GM21423 (cell line): ENCODE data around the gene SLC13A2.

Experiments
- ATAC-seq: cut with Tn5 transposase; IDR thresholded peaks from one replicate; pipeline ENCODE4 v1.9.1; 2021; ENCODE audit warnings: mild to moderate bottlenecking, moderate library complexity; ENCODE audit not compliant: unreplicated experiment

Gene SLC13A2

DNA sequence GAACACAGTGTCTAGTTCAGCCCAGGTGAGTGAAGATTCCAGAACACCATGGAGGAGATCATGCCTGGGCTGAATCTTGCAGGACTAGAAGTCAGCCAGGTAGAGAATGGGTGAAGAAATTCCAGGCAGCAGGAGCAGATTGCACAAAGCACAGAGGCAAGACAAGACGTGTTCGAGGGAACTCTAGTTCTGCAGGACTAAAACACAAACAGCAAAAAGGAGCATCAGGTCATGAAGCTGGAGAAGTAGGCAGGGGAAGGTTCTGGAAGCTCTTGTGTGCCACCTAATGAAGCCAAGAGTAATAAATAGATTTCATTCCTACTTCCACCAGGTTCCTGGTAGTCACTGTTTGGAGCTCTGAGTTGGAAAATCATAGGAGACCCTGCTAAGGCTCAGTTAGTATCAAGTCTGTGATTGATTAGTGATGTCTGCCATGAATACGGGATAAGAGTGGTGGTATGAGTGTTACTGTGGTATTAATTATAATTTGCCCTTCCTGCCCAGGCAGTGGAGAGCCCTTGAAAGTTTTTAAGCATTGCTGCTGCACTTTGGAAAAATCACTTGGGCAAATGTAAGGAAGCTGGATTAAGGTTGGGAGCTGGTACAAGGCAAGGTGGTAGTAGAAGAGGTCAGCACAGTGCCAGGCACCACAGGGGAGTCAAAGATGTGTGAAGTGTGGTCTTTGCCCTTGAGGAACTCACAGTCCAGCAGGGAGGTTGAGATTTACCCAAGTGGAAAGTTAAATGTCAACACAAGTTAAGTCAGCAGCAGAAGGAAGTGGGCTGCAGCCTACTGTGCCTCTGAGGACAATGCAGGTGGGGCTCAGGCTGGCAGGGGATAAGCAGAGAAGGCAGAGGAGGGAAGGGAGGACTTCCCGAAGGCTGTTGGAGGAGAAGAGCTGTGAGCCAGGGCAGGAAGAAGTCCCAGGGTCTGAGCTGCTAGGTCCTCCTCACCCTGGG, 19.2 kb downstream of the SLC13A2 start:
- ATAC-seq = no peak

DNA sequence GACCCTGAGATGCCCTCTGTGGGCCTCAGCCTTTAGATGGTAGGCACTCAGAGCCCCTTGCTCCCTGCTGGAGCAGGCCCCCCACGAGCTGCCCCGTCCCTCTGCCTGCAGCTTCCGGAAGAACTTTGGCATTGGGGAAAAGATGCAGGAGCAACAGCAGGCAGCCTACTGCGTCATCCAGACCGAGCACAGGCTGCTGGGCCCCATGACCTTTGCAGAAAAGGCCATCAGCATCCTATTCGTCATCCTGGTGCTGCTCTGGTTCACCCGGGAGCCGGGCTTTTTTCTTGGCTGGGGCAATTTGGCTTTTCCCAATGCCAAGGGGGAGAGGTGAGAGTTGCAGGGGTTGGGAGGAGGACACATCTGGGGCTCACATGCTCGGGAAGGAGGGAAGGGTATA, 20.0 kb downstream of the SLC13A2 start:
- ATAC-seq = no peak

DNA sequence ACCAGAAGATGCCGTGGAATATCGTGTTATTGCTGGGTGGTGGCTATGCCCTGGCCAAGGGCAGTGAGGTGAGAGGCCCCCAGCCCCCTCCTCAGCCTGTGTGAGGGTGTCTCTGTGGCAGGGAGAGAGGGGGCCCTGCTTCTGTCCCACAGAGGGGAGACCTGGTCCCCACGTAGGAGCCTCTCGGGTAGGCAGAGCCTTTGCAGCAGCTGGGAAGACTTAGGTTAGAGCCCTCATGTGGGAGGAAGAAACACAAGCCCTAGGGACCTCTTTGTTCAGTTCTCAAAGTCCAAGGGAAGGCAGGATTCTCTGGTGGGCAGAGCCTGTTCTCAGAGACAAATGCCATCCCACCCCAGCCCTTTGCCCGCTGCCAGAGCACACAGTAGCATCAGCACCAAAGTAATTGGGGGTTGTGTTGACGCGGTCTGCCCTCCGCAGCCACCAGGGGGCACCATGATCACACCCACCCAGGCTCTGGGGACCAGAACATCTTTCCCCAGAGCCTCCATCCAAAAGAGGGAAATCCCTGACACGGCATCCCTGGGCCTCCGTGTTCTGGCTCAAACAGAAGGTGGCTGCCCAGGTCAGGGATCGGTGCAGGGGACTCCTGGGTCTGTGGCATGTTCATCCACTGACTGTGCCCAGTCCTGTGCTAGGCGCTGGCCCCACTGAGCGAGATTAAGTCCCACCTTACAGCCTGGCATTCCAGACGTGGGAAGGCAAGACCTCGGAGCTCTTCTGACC, 21.2 kb downstream of the SLC13A2 start:
- no peak for ATAC-seq

DNA sequence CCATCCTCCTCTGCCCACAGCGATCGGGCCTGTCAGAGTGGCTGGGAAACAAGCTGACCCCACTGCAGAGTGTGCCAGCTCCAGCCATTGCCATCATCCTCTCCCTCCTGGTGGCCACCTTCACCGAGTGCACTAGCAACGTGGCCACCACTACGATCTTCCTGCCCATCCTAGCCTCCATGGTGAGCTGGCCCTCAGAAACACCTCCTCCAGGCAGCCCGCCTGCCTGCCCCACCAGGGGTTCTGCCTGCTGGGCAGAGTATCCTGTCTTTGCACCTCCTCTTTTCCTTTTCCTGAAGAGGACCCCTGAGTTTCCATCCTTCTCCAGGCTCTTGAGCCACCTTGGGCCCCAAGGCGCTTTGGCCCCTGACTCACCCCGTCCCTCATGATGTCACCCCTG, 22.2 kb downstream of the SLC13A2 start:
- no peak for ATAC-seq

DNA sequence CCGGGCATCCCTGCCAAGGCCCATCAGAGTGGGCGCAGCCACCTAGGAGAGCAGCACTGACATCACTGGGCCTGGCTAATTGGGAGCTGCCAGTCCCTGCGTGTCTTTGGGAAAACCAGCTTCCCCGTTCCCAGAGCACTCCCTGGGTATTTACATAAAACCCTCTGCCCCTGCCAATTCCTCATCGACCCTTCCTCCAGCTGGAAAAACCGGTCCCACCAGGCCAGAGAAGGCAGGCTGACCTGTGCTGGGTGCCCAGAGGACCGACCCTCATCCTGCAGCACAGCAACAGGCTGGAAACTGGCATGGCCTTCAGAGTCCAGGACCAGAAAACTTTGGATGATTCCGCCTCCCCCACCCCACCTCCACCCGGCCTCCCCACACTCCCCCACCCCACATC, 24.5 kb downstream of the SLC13A2 start:
- no peak for ATAC-seq

DNA sequence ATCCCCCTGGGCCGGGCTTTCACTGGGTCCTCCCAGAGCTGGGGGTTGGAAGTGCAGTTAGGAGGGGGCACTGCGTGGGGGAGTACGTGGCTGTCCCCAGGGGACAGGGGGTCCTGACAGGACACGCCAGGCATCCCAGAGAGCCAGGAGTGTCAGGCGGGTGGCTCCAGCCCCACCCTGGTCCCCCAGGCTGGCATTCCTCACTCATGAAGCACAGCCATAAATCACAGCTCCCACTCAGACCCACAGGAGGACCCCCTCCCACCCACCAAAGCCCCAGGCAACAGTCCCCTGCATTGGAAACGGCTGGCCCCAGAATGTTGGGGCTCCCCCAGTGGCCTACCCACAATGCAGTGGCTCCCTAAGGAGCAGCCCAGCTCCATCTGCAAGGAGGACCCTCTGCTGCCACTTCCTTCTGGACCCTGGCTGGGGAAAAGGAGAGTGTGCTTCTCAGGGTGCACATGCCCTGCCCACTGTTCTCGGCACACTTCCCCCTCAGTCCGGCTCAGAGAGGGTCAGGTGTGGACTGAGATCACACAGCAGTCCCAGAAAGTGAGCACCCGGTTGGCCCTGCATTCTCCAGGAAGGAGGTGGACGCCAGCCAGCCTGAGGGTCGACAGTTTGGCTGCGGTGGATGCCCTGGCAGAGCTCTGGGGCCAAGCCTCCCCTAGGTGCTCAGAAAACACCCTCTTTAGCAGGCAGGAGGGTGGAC, 25.4 kb downstream of the SLC13A2 start:
- no peak for ATAC-seq

DNA sequence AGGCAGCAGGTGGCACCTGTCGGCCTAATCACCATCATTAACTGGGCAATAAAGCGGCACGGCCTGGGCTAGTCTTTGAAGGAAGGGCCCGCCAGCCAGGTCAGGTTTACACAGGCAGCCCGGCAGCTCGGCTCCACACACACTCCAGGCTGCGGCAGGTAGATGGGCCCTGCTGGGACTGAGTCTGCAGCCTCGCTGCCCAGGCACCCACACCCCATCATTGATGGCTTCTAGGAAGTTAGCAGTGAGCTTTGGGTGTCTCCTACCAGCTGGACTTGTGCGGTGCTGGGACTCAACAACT, 25.9 kb downstream of the SLC13A2 start:
- no peak for ATAC-seq

DNA sequence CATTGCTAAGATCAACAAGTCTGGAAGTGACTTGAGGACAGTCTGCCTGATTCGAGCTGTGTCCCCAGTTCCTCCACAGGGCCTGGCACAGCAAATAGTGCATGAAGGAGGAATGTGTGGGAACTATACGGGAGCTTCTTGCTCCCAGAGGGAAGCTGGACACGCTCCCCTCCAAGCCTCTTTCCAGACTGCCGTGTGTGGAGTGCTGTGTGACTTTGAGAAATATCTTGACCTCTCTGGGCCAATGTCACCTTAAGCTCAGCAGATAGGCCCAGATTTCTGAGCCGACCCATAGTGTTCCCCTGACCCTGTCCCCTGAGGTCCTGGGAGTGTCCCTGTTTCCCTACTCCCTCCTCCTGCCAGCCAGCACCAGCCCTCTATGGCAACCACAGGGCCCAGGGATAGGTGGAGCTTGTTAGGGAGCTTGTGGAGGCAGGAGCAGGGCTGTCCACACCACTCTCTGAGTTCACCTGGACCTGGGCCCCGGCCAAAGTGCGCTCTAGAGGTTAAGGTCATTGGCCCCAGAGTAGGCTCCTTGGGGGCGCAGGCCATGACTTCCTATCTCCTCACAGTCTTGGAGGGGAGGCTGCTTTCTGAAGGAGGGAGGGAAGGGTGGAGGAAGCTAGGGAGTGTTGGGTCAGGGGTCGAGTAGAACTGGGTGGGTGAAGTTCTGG, 26.4 kb downstream of the SLC13A2 start:
- no peak for ATAC-seq

DNA sequence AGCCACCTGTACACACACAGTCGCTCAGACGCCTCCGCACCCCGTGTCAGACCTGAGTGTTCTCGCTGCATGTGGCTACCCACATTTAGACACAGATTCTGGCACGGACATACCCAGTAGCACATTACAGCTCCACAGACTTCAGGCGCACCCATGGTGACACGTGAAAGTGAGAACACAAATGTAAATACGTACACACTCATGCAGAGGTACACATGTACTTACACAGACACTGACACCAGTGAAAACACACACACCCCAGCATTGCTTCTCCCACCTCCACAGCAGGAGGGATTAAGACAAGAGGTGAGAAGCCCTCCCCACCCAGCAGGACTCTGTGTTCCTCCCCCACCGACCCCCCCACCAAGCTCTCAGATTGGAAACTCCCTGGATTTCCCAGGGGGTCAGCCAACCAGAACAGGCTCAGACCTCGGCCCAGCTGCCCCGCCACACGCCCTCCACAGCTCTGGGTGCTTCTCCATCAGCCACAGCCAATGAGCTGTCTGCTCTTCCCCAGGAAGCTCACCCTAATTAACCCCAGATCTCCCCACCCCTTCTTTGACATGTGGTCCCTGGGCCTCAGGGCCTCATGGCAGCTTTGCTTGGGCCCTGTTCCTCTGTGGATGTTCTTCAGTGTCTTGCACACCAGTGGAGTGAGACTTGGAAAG, 27.4 kb downstream of the SLC13A2 start:
- no peak for ATAC-seq

DNA sequence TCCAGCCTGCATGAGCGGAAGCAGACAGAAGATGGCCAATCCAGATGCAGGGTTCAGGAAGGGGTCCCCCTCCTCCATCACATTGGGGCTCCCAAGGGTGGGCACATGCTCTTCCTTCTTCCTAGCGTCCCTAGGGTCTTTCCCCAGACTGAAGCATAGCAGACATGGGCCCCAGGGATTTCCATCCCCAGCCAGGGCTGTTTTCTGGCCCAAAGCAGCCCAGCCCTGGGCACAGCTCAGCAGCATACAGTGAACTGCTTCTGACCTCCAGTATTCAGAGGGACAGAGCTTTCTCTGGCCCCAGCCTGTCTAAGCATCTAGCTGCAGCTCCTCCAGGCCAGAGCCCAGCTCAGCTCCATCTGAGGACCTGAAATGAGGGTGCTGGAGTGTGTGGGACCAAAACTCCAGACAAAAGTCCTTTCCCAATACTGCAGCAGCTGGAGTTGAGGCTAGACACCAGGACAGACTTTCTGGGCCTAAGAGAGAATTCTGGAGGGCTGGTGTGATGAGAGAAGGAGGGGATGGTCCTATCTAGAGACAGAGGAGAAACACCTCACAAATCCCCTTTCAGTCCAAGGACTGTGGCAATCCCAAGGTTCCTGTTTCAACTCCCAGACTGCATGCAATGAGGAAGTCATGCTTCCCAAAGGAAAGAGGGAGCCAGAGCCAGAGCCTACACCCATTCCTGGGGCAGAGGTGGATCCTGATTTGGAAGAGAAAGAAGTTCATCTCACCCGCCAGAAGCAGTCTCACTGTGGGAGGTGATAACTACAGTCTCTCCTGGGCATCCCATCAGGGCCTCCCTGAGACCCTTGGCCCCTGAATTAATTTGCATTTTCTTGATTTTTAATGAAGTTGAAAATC, 28.2 kb downstream of the SLC13A2 start:
- no peak for ATAC-seq

DNA sequence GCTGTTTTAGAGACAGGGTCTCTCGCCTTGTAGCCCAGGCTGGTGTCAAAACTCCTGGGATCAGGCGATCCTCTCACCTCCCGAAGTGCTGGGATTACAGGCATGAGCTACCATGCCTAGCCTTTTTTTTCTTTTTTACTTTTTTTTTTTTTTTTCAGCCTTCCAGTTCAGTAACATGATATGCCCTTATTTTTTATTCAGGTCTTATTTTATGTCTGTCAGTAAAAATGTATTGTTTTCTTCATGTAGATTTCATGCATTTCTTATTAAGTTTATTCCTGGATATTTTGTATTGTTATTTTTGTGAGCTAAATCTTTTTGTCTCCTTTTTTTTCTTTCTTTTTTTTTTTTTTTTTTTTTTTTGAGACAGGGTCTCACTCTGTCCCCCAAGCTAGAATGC, 30.0 kb downstream of the SLC13A2 start:
- ATAC-seq = no peak

DNA sequence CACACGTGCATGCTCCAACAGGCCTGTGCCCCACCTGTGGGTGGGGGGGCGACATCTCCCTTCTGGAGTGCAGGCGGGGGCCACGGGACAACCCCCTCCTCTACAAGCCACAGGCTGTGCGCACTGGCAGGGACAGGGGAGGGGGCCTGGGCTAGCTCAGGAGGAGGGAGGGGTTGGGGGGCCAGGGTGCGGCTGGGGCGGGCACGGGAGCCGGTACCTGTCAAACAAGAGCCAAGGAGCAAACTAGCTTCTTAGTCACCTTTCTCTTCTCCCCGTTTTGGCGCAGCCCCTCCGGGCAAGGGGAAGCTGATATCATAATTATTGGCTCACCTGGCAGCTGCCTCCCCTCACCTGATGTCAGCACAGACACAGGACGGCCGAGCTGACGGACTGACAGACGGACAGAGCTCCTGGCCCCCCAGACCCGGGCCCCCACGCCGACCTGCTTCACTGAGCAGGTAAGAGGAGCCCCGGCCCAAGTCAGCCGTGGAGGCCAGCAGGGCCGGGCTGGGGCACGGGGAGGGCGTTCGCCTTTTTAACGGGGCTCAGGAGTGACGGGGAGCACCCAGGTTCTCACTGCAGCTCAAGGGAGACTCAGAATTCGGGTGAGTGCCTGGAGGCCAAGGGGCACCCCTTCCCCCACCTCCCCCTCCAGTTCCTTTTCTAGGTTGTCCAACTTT, 32.7 kb downstream of the SLC13A2 start, which contains the start of gene FOXN1:
Gene FOXN1 (plus strand): TSS at position 363 of the 680 bp plus-strand sequence. CDS start 17,622 bp downstream, outside the sequence.
- no peak for ATAC-seq

DNA sequence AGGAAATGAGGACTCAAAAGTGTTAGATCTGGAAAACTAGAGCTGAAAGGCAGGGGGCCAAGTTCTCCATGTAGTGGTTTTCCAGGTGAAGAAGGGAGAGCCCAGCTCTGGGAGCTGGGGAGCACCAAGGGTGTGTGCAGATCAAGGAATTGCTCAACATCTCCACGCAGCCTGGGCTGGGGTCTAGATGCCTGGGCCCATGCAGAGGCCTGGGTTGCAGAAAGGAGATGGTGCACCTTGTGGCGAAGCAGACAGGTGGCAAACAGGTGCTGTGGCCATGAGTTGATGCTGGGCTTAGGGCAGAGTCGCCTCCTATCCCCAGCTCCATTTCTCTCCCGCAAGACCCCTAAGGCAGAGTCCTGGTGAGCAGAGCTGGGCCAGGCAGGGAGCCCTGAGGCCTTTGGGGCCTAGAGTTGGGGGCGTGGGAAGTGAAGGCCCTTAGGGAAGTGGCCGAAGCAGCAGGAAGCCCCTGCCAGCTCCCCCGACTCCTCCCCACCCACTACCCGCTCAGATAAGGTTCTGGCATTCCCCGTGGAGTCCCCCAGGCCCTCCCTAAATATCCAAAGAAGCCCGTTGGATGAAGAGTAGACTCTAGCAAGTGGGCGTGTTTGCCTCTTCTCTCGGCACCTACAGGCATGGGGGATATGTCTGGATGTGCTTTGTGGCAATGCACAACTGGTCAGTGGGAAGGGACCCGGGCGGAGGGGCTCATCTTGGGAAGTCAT, 33.5 kb downstream of the SLC13A2 start:
- no peak for ATAC-seq

DNA sequence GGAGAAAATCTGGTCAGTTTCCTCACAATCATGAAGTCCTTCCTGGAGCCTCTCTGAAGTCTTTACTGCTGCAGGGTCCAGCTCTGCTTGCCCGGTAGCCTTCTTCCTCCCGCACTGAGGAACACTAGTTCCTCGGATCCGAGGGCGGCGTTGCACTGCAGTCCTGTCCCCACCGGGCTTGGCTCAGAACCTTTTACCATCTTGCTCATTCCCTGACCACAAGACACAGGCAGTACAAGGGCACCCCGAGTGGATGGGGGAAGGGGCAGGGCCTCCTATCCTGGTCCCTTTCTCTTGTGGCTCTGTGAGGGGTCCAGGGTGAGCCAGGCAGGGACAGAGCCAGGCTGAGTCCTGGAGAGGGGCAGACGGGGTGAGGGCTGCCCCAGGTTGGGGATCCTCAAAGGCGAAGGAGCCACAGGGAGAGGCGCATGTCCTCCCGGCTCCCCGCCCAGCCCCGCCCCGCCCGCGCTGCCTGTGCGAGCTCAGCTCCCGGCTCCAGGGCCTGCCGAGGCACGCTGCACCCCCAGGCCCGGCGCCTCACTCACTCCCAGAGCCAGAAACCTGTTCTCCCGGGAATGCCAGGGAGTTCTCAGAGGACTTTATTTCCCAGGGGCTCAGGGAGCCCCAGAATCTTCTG, 34.2 kb downstream of the SLC13A2 start:
- no peak for ATAC-seq

DNA sequence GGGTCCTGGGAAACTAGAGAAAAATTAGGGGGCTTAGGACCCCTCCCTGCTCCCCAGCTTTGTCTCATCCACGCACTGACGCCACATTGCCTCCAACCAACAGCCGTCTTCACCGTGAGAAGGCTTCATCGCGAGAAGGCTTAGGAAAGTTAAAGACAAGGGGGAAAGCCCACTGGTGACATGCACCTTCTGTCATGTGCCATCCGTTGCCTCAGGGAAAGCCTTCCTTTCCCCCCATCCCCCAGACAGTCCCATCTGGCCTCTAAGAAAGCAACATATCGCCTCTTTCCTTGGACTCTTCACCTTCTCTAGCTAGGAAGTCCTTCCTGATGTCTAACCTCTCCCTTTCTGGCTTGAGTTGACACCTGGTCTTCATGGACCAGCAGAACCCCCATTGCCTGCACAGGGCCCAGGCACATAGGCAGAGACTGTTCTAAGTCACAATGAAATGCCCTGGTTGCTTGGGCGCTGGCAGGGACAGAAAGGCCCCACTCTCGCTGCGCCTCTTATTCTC, 34.8 kb downstream of the SLC13A2 start:
- ATAC-seq = no peak

DNA sequence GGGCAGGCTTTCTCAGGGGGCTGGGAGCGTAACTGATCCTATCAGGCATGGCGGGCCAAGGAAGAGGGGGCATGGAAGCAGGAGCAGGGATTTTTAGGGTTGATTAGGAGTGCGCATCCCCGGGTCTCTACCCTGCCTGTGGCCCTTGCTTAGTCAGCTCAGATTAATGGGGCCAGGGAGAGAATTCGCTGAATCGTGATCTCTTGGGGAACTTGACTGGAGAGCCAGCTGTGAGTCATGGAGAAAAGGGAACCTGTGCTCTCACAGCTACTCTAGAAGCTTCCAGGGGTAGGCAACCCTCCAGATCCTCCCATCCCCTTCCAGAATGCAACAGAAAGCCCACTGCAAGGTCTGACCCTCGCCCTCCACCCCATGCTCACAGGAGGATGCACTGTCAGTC, 36.3 kb downstream of the SLC13A2 start:
- ATAC-seq = no peak

DNA sequence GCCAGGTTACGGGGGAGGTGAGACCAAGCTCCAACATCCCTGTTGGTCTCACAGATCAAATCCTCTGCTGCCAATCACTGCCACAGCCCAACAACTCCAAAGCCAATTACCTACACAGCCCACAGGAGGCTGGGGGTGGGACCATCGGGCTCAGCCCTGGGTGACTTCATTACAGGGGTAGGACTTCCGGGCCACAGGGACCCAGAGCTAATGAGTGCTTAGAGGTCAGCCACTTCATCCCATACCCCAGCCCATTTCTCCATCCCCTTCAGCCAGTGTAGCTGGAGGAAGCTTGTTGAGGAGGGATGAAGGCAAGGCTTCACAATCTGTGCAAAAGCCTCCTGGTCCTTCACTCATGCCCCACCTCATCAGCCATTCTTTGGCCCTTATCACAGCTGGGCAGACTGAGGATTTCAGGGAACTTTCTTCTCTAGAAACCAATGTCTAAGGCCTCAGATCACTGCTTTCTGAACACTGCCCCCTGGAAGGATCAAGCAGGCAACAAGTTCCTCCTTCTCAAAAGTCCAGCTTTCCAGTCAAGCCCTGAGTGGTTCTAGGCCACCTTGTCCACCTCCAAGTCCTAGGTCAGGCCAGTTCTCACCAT, 38.5 kb downstream of the SLC13A2 start:
- no peak for ATAC-seq
